ENCODE results near the gene NME2. TPM values are rescaled to one million over a fixed set of nuclear protein-coding genes. Genes with fewer than 3 reads are reported as not detected.
"Not testable (repeated sequence)": the region's sequence is repeated elsewhere in the genome, so short reads cannot be mapped to it uniquely, and the experiment has no call there.

The NME2 gene
- total and polyA plus RNA-seq, 7 donors: 334 to 1,336 (median 550) TPM

GRCh38 chr17:51120357-51120738 lies 45.9 kb upstream of the NME2 start:
- no peaks in the 10 kb centered on the region for H3K36me3 ChIP-seq (ENCODE audit: insufficient read depth in 1 of 2, low read depth in 1 of 2)
- H3K27ac ChIP-seq: peak overlapping the region; percentile 99
- DNase-seq: no peak
- intact Hi-C loops (cut with DNase I): loop anchor here in 1 of 2 donors (2.0 kb wide), 2 partner anchors 32 to 42 kb away; partner anchors contain the start of gene NME1
- H3K9me3 ChIP-seq: no peaks in the 10 kb centered on the region
- no peaks in the 10 kb centered on the region for H3K27me3 ChIP-seq (ENCODE audit: insufficient read depth in 3 of 3, low read length in 2 of 3)
- 0 to 1% (median 0%) methylated on average over 28 to 42 of the region's 42 CpGs for WGBS, 3 donors
- peak overlapping the region; percentile 99 for H3K4me3 ChIP-seq
- peaks cover 31% of the 10 kb centered on the region for H3K4me1 ChIP-seq
- TF ChIP-seq, protein P1, sequence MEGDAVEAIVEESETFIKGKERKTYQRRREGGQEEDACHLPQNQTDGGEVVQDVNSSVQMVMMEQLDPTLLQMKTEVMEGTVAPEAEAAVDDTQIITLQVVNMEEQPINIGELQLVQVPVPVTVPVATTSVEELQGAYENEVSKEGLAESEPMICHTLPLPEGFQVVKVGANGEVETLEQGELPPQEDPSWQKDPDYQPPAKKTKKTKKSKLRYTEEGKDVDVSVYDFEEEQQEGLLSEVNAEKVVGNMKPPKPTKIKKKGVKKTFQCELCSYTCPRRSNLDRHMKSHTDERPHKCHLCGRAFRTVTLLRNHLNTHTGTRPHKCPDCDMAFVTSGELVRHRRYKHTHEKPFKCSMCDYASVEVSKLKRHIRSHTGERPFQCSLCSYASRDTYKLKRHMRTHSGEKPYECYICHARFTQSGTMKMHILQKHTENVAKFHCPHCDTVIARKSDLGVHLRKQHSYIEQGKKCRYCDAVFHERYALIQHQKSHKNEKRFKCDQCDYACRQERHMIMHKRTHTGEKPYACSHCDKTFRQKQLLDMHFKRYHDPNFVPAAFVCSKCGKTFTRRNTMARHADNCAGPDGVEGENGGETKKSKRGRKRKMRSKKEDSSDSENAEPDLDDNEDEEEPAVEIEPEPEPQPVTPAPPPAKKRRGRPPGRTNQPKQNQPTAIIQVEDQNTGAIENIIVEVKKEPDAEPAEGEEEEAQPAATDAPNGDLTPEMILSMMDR (IDR thresholded peaks at IDR 0.05): no peak
- peak; percentile 4 to 17 (median 12) for ATAC-seq

GRCh38 chr17:51120739-51121619 lies 45.2 kb upstream of the NME2 start, which contains the start of gene SPAG9:
TSS of gene SPAG9 (minus strand) at chr17:51120868. CDS start at chr17:51120656, 212 bp downstream.
- no peaks in the 10 kb centered on the region for H3K9me3 ChIP-seq
- peaks cover 31% of the 10 kb centered on the region for H3K4me1 ChIP-seq
- WGBS, 3 donors: 0 to 1% (median 1%) methylated on average over 20 to 68 of the region's 68 CpGs
- no peaks in the 10 kb centered on the region for H3K27me3 ChIP-seq (ENCODE audit: insufficient read depth in 3 of 3, low read length in 2 of 3)
- intact Hi-C loops (cut with DNase I): loop anchor here (1.0 to 2.0 kb wide), 3 partner anchors 32 to 42 kb away; partner anchors contain the start of gene NME1 (in 2 of the 2)
- peak within 1 kb of the TSS; percentile 99 for H3K27ac ChIP-seq
- H3K4me3 ChIP-seq: peak within 1 kb of the TSS; percentile 99
- peak; percentile 79 to 85 (median 80) for ATAC-seq
- H3K36me3 ChIP-seq (ENCODE audit: insufficient read depth in 1 of 2, low read depth in 1 of 2): no peaks in the 10 kb centered on the region
- TF ChIP-seq, protein P1 (IDR thresholded peaks at IDR 0.05): no peak
- peak; percentile 97 to 99 for DNase-seq

- ATAC-seq: peak; percentile 85 to 92 (median 88)
- Histone ChIP-seq H3K4me1 (peaks cover 27% of the 10 kb centered on the region), H3K4me3 (peak overlapping the region; percentile 77), H3K9me3 (no peaks in the 10 kb centered on the region), H3K36me3 (ENCODE audit: insufficient read depth in 1 of 2, low read depth in 1 of 2) (no peaks in the 10 kb centered on the region), H3K27ac (peak overlapping the region; percentile 99), H3K27me3 (ENCODE audit: insufficient read depth in 3 of 3, low read length in 2 of 3) (no peaks in the 10 kb centered on the region)
- TF ChIP-seq, protein P1 (IDR thresholded peaks at IDR 0.05): no peak
- intact Hi-C loops (cut with DNase I): loop anchor here (1.0 to 2.0 kb wide), 3 partner anchors 31 to 43 kb away; partner anchors contain the start of gene NME1 (in 2 of the 2)
- WGBS, 3 donors: 20 to 21% (median 20%) methylated on average over 23 of the region's 23 CpGs
- peak; percentile 92 to 96 for DNase-seq
Observed at GRCh38 chr17:51121620-51122472, 44.4 kb upstream of the NME2 start.

DNA sequence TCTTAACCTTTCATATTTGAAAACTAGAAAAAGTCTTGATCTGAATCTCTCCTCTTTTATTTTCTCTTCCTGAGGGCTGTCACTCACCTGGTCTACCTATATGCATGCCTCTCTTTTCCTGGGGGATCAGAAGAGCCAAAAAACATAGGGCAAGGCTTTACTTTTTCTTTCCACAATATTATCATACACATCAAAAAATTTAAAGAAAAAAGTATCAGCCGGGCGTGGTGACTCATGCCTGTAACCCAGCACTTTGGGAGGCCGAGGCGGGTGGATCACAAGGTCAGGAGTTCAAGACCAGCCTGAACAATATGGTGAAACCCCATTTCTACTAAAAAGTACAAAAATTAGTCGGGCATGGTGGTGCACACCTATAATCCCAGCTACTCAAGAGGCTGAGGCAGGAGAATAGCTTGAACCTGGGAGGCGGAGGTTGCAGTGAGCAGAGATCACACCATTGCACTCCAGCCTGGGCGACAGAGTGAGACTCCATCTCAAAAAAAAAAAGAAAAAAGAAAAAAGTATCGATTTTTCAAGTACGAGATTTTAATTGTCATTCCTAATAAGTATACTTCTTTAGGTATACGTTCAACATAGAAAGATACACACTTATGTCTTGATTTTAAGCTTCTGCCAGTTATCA lies 43.6 kb upstream of the NME2 start:
- H3K36me3 ChIP-seq (ENCODE audit: insufficient read depth in 1 of 2, low read depth in 1 of 2); intact Hi-C loops (cut with DNase I); H3K9me3 ChIP-seq; ATAC-seq; DNase-seq; H3K27me3 ChIP-seq (ENCODE audit: insufficient read depth in 3 of 3, low read length in 2 of 3): not testable (repeated sequence)
- Histone ChIP-seq H3K27ac (peak overlapping the region; percentile 99), H3K4me1 (peaks cover 20% of the 10 kb centered on the region), H3K4me3 (peak overlapping the region; percentile 77)
- 88 to 97% (median 90%) methylated on average over 10 of the region's 10 CpGs for WGBS, 3 donors
